ENCODE data around the gene CLOCK.
A peak's percentile ranks its signal among the peaks of the same experiment; 100 is the strongest.

CLOCK gene

DNA sequence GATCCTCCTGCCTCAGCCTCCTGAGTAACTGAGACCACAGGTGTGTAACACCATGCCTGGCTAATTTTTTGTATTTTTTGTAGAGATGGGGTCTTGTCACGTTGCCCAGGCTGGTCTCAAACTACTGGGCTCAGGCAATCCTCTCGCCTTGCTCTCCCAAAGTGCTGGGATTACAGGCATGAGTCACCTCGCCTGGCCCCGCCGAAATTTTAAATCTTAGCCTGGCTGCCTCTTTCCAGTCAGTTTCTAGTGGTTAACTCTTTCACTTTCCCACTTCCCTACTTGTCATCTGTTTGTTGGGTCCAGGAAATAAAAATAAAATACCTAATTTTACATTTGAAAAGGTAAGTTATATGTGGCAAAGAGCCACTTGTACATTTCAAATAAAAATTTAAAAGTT, 88.5 kb downstream of the CLOCK start:
- TF ChIP-seq, protein P1, sequence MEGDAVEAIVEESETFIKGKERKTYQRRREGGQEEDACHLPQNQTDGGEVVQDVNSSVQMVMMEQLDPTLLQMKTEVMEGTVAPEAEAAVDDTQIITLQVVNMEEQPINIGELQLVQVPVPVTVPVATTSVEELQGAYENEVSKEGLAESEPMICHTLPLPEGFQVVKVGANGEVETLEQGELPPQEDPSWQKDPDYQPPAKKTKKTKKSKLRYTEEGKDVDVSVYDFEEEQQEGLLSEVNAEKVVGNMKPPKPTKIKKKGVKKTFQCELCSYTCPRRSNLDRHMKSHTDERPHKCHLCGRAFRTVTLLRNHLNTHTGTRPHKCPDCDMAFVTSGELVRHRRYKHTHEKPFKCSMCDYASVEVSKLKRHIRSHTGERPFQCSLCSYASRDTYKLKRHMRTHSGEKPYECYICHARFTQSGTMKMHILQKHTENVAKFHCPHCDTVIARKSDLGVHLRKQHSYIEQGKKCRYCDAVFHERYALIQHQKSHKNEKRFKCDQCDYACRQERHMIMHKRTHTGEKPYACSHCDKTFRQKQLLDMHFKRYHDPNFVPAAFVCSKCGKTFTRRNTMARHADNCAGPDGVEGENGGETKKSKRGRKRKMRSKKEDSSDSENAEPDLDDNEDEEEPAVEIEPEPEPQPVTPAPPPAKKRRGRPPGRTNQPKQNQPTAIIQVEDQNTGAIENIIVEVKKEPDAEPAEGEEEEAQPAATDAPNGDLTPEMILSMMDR (IDR thresholded peaks at IDR 0.05; ENCODE audit: low read depth, low read length) = no peak
- no peak overlapping the region for H3K4me3 ChIP-seq (ENCODE audit: low read depth, low read length)

DNA sequence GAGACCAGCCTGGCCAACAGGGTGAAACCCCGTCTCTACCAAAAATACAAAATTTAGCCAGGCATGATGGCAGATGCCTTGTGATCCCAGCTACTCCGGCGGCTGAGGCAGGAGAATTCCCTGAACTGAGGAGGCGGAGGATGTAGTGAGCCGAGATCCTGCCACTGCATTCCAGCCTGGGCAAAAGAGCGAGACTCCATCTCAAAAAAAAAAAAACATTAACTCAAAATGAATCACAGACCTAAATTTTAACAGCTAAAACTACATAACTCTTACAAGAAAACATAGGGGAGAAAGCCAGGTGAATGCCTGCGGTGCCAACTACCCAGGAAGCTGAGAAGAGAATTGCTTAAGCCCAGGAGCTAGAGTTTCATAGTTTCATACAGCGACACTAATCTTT, 96.1 kb downstream of the CLOCK start:
- no peak overlapping the region for H3K4me3 ChIP-seq (ENCODE audit: low read depth, low read length)
- TF ChIP-seq, protein P1 (IDR thresholded peaks at IDR 0.05; ENCODE audit: low read depth, low read length) = no peak

DNA sequence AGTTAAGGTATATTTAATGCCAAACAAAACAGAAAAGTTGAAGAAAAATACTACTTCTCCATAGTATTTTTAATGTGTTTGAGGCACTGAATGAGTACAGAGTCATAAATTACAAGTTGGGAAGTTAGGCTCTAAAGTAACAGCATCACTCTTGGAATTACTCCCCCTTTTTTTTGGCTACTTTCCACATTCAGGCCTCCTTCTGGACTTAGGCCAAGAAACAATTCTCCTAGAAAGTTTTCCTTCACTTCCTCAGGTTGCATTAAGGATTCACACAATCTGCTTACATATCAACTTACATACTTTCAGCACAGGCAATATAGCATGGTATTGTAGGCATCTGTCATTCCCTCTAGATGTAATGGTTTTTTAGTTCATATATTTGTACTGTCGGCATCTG, 98.9 kb downstream of the CLOCK start:
- TF ChIP-seq, protein P1 (IDR thresholded peaks at IDR 0.05; ENCODE audit: low read depth, low read length) = no peak
- H3K4me3 ChIP-seq (ENCODE audit: low read depth, low read length) = no peak overlapping the region

DNA sequence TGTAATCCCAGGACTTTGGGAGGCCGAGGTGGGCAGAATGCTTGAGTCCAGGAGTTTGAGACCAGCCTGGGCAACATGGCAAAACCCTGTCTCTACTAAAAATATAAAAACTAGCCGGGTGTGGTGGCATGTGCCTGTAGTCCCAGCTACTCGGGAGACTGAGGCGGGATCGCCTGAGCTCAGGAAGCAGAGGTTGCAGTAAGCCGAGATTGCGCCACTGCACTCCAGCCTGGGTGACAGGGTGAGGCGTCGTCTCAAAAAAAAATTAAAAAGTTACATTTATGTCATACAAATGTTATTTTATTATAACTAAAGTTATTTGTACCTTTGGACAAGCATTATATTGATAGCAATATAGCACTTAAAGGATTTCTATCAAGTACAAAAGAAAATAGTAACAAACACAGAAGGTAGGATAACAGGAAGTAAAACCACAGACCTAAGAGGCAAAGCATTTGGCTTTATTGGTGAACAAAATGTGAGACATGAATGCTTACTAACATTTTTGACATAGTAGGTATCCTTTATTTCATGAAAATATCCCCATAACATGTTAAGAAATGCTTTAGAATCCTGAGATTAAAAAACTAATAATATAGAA, 99.5 kb downstream of the CLOCK start:
- no peak overlapping the region for H3K4me3 ChIP-seq (ENCODE audit: low read depth, low read length)
- TF ChIP-seq, protein P1 (IDR thresholded peaks at IDR 0.05; ENCODE audit: low read depth, low read length) = no peak

DNA sequence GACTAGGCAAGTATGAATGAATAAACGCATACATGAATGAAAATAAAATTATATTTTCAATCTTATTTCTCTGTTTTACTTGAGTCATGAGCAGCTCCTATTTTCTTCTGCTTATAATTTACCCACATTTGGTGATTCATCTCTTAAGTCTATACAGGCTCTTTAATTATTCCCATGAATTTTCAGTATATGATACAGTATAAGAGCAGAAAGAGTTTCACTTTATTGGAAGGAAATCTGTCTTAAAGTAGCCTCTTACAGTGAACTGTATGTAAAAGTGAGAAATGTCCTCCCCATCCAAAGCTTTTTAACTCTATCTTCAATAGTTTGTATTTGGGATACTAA, 100.2 kb downstream of the CLOCK start:
- TF ChIP-seq, protein P1 (IDR thresholded peaks at IDR 0.05; ENCODE audit: low read depth, low read length) = no peak
- no peak overlapping the region for H3K4me3 ChIP-seq (ENCODE audit: low read depth, low read length)

DNA sequence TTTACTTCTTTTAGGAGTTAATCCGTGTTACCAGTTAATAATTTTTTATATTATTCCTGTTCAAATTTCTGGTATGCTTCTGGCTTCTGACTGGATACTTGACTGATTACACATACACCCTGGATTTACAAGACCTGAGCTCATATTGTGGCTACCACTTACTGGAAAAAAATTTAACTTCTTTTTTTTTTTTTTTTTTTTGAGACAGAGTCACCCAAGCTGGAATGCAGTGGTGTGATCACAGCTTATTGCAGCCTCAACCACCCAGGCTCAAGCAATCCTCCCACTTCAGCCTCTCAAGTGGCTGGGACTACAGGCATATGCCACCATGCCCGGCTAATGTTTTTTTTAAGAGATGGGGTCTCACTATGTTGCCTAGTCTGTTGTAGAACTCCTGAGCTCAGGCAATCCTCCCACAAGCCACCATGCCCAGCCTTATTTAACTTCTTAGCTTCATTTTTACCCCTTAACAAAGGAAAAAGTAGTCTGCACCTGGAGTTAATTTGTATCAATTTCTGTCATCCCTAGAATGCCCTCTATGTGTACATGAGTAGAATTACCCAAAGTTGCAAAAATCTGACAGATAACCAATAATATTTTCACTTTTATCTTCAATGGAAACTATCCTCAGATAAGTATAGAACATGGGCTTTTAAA, 100.7 kb downstream of the CLOCK start:
- TF ChIP-seq, protein P1 (IDR thresholded peaks at IDR 0.05; ENCODE audit: low read depth, low read length) = no peak
- H3K4me3 ChIP-seq (ENCODE audit: low read depth, low read length) = no peak overlapping the region

DNA sequence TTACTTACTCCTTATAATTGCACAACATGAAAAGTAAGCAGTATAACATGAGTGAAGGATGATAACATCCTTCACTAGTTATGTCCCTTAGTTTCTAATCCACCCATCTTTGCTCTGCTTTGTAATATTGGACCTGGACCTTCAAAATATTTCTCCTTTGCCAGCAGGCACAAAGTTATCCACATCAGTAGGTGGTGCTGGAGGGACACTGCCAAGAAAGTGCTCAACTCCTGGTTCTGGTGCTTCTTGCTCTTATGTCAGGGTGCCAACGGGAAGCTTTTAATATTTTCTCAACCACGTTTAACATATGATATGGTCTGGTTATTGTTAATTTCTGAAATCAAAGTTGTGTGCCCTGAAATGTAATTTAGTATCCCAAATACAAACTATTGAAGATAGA, 101.9 kb downstream of the CLOCK start:
- TF ChIP-seq, protein P1 (IDR thresholded peaks at IDR 0.05; ENCODE audit: low read depth, low read length) = peak; percentile 38; the same call in 1 of the 2 replicates
- H3K4me3 ChIP-seq (ENCODE audit: low read depth, low read length) = no peak overlapping the region
